NCI-H345 treated with DMSO at 0.1 percent for 48 hours (cell line): ENCODE data around the gene SORCS2.

Source experiments
- DNase-seq: peaks from one replicate; lab custom pipeline; 2025; ENCODE audit not compliant: unreplicated experiment; lab: John Stamatoyannopoulos, UW

The SORCS2 gene

GRCh38 chr4:7388627-7389026 lies 196.3 kb downstream of the SORCS2 start:
- no peak for DNase-seq

GRCh38 chr4:7389101-7389701 lies 196.9 kb downstream of the SORCS2 start:
- DNase-seq, result no peak

- DNase-seq, result no peak
Observed at GRCh38 chr4:7389719-7390118, 197.4 kb downstream of the SORCS2 start.

GRCh38 chr4:7390336-7390735 lies 198.0 kb downstream of the SORCS2 start:
- DNase-seq, result no peak

GRCh38 chr4:7390906-7391636 lies 198.7 kb downstream of the SORCS2 start:
- DNase-seq, result no peak

GRCh38 chr4:7391637-7392437 lies 199.5 kb downstream of the SORCS2 start:
- DNase-seq, result no peak

GRCh38 chr4:7392438-7393421 lies 200.4 kb downstream of the SORCS2 start:
- no peak for DNase-seq

GRCh38 chr4:7393601-7394575 lies 201.6 kb downstream of the SORCS2 start:
- DNase-seq, result no peak

- no peak for DNase-seq
Observed at GRCh38 chr4:7394681-7395451, 202.5 kb downstream of the SORCS2 start.

- no peak for DNase-seq
Observed at GRCh38 chr4:7395645-7396044, 203.3 kb downstream of the SORCS2 start.

GRCh38 chr4:7396186-7396910 lies 204.0 kb downstream of the SORCS2 start:
- DNase-seq, result no peak

- no peak for DNase-seq
Observed at GRCh38 chr4:7397206-7398103, 205.1 kb downstream of the SORCS2 start.

GRCh38 chr4:7398104-7398423 lies 205.7 kb downstream of the SORCS2 start:
- DNase-seq, result peak; percentile 75

GRCh38 chr4:7398788-7399439 lies 206.6 kb downstream of the SORCS2 start:
- no peak for DNase-seq

GRCh38 chr4:7399440-7400234 lies 207.3 kb downstream of the SORCS2 start:
- no peak for DNase-seq

GRCh38 chr4:7400671-7401298 lies 208.4 kb downstream of the SORCS2 start:
- DNase-seq, result no peak
